T-helper 22 cell (primary cell): ENCODE results near the gene SLC12A7.
"Not testable (repeated sequence)": the region's sequence is repeated elsewhere in the genome, so short reads cannot be mapped to it uniquely, and the experiment has no call there.

ENCODE experiments used
- DNase-seq: peaks from one replicate; pipeline ENCODE4 v3.0.0-alpha.2; 2020; ENCODE audit warnings: low read depth

Gene SLC12A7

GRCh38 chr5:1109542-1110306 is 2.1 kb downstream of the SLC12A7 start:
- no peak for DNase-seq

DNA sequence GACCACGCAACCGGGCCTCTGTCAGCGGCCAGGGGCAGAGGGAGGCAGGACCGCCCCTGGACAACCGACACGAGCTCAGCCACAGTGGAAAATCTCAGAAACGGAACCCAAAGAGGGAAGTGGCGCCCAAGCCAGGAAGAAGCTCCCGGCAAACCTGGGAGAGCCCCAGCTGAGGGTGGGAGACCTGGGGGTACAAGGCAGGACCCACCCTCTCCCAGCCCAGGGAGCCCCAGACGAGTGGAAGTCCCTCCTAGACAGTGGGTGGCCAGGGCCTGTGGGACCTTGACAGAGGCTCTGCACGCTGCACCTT is 3.0 kb downstream of the SLC12A7 start:
- no peak for DNase-seq

- DNase-seq: no peak
Measured at GRCh38 chr5:1108023-1108864, 3.6 kb downstream of the SLC12A7 start.

GRCh38 chr5:1107167-1108022 is 4.5 kb downstream of the SLC12A7 start:
- no peak for DNase-seq

GRCh38 chr5:1106385-1107166 is 5.3 kb downstream of the SLC12A7 start:
- no peak for DNase-seq

DNA sequence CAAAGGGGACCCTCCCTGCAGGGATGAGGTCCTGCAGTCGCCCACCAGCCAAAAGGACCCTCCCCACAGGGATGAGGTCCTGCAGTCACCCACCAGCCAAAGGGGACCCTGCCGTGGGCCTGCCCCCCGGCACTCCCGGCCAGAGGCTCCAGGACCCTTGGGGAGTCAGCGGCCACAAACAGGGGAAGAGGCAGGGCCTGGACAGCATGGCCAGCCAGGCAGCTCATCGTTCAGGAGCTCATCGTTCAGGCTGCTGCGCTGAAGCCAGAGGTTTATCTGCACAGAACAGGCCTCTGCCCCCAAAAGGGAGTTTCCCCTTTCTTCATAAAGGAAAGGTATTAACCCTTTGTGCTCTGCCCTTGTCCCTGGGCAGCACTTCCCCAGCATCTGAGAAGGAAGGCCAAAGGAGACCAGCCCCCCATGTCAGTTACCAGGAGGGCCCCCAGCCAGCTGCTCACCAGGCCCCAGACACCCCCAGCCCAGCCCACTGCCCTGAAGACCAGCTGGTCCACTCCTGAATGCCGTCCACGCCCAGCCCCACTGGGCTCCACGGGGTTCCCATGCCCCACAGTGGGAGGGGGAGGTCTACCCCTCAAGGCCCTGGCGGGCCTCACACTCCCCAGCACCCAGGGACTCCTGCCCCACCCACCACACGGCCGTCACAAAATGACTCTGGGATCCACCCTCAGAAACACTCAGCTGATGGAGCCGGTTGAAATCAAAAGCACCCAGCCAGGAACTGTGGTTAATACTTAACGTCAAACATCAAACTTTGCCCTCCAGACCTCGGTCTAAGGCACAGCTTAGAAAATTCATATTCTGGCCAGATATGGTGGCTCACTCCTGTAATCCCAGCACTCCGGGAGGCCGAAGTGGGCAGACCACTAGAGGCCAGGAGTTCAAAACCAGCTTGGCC is 6.3 kb downstream of the SLC12A7 start:
- DNase-seq: peak; percentile 56

DNA sequence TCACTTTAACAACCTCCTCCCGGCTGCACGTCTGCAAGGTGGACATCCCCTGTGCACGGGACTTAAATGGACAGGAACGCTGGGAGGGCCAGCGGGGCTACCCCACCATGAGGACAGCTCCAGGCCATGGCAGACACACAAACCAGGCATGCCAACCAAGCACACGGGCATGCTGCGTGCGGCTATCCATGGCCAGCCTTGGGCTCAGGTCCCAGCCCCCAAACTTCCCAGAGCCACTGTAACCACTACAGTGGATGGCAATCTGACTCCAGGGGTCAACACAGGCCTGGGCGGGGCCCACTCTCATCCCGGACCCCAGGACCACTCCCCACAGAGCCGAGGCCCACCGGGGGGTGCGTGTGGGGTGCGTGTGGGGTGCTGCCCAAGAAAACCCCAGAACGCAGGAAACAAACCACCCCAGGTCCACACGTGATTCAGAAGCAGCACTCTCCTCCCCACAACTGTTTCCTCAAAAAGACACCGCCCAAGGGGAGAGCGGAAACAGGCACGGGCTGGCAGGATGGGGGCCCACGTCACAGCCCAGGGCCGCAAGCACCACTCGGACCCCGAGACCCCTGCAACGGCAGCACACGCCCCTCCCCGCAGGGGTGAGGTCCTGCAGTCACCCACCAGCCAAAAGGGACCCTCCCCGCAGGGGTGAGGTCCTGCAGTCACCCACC is 7.4 kb downstream of the SLC12A7 start:
- peak; percentile 28 for DNase-seq

DNA sequence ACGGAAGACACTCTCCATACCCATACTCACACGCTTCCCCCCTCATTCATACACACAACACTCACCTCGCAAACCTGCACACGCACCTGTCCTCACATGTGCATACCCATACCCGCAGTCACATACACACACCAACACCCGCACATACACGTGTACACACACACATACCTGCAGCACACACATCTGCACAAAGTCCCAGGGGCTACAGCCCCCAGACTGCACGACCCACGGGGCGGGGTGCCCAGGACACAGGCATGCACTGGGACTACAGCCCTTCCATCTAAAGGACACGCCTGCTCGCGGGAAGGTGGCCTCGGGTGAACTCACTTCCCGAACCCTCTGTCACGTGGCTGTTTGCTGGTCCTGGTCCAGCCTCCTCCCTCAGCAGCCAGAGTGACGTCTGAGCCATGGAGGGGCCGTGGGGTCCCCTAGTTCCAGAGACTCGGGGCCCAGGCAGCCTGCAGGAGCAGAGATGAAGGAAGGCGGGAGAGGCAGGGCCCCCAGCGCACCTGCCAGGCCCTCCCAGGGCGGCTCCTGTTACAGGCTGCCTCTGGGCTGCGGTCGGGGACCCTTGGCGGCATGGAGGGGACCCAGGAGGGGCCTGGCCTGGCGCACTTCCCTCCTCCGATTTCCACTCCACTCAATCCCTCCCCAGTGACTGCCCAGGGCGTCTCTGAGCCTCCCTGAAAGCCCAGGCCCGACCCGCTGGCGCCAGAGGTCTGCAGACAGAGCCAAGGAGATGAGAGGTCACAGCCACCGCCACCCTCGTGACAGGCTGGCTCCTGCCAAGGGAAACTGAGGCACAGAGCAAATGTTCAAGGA is 8.1 kb downstream of the SLC12A7 start:
- DNase-seq: no peak

DNA sequence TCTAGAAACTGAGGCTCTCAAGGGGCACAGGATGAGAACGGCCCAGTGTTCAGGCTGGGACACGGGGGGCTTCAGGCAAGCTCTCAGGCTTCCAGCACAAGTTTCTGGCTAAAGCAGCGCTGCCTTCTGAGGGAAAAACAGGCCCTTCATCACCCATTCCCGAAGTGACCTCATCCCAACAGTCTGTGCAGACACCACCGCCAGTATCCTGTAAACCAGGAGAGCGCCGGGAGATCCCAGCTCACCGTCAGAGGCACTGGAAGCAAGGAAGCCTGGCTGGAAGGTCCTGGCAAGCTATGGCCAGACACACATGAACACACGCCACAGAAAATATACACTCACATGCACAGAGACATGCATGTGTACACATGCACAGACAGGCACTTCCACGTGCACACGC is 8.8 kb downstream of the SLC12A7 start:
- DNase-seq: no peak

GRCh38 chr5:1101961-1102713 is 9.7 kb downstream of the SLC12A7 start:
- DNase-seq: no peak

GRCh38 chr5:1100664-1101574 is 10.9 kb downstream of the SLC12A7 start:
- DNase-seq: no peak

GRCh38 chr5:1099926-1100663 is 11.8 kb downstream of the SLC12A7 start:
- no peak for DNase-seq

- DNase-seq: no peak
Measured at GRCh38 chr5:1098986-1099597, 12.8 kb downstream of the SLC12A7 start.

DNA sequence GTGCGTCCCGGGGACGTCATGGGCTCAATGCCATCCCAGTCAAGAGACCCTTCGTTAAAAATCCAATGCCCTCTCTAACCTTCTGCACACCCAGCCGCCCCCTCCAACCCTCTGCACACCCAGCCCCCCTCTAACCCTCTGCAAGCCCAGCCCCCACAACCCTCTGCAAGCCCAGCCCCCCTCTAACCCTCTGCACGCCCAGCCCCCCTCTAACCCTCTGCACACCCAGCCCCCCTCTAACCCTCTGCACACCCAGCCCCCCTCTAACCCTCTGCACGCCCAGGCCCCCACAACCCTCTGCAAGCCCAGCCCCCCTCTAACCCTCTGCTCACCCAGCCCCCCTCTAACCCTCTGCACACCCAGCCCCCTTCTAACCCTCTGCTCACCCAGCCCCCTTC is 13.9 kb downstream of the SLC12A7 start:
- not testable (repeated sequence) for DNase-seq

- no peak for DNase-seq
Measured at GRCh38 chr5:1097381-1097987, 14.4 kb downstream of the SLC12A7 start.

GRCh38 chr5:1096838-1097237 is 15.0 kb downstream of the SLC12A7 start:
- DNase-seq: no peak
